Measurements from ENCODE around the gene PDE10A.
"Not testable (repeated sequence)": the region's sequence is repeated elsewhere in the genome, so short reads cannot be mapped to it uniquely, and the experiment has no call there.

Gene PDE10A

DNA sequence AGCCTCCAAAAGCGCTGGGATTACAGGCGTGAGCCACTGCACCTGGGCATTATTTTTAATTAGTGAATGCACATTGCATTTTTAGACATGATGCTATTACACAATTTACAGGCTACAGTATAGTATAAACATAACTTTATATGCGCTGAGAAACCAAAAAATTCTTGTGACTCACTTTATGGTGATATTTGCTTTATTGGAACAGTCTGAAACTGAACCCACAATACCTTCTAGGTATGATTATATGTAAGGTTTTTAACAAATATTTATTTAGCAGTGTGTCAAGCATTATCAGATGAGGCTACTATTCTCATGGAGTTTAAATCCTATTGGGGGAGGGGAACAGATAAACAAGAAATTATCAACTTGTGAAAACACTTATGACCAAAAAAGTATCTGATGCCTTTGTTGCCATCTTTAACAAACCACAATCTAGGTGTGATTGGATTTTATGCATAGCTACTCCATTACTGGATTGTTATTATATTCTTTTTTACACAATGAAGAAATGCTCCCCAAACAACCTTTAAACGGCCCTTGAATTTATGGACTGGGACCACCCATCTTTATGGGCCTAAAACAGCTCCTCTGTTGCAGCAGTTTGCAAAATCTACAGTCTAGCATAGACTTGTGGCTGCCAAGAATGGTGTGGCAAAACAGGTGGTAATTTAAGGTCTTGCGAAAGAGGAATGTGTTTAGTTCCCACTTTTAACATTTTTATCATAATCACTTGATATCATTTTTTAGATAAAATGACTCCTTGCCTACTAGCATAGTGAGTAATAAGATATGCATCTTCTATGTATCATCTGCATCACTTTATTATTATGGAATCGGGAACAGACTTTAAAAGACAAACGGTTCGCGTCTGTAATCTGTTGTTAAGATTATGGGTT lies 194.5 kb downstream of the PDE10A start:
- no peak for DNase-seq (ENCODE audit: low spot score)

DNA sequence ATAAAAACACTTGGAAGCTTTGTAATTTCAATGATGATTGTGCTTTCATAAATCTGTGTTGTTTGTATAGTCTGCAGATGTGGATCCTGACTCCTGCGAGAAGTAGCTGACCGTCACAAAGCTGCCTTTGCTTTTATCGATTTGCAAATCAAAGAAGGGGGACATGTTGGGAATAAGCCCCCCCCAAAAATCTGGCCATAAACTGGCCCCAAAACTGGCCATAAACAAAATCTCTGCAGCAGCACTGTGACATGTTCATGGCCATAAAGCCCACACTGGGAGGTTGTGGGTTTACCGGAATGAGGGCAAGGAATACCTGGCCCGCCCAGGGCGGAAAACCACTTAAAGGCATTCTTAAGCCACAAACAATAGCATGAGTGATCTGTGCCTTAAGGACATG lies 199.5 kb downstream of the PDE10A start:
- DNase-seq (ENCODE audit: low spot score): not testable (repeated sequence)

GRCh38 chr6:165459605-165460301 lies 203.3 kb downstream of the PDE10A start:
- DNase-seq (ENCODE audit: low spot score): not testable (repeated sequence)

- no peak for DNase-seq (ENCODE audit: low spot score)
Measured at GRCh38 chr6:165458134-165458533, 204.9 kb downstream of the PDE10A start.

GRCh38 chr6:165456286-165456685 lies 206.8 kb downstream of the PDE10A start:
- DNase-seq (ENCODE audit: low spot score): no peak

- DNase-seq (ENCODE audit: low spot score): no peak
Measured at GRCh38 chr6:165455488-165455887, 207.6 kb downstream of the PDE10A start.

DNA sequence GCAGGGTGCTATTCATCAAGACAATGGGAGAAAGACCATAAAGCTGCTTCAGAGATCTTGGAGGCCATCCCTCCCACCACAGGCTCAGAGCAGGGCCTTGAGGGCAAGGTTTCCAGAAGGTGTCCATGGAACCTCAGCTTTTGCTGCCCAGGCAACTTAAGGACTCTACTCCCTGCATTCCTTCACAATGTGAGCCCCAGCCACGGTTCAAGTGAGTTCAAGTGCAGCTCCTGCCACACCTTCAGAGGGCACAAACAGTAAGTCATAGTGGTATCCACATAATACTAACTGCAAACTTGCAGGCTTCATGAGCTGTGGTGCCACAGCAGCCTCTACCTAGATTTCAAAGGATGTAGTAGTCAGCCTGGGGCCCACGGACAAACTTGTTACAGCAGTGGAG lies 209.6 kb downstream of the PDE10A start:
- no peak for DNase-seq (ENCODE audit: low spot score)

DNA sequence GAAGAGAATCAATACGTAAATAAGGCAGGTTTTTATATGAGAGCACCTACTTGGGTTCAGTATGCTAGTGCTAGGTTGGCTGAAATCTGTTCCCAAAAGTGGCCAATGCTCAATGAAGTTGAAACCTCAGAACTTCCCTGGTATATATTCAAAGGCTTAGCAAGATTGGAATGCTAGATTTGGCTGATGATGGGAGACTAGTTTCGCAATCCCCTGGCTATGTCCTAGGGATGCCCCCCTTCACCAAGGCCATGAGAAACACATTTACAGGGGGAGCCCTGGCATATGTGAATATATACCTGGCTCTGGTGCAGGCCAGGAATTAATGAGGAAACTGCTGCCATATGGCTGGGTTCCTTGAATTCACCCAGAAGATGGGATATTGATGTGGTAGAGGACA lies 211.2 kb downstream of the PDE10A start:
- DNase-seq (ENCODE audit: low spot score): no peak

GRCh38 chr6:165448210-165448609 lies 214.8 kb downstream of the PDE10A start:
- no peak for DNase-seq (ENCODE audit: low spot score)

DNA sequence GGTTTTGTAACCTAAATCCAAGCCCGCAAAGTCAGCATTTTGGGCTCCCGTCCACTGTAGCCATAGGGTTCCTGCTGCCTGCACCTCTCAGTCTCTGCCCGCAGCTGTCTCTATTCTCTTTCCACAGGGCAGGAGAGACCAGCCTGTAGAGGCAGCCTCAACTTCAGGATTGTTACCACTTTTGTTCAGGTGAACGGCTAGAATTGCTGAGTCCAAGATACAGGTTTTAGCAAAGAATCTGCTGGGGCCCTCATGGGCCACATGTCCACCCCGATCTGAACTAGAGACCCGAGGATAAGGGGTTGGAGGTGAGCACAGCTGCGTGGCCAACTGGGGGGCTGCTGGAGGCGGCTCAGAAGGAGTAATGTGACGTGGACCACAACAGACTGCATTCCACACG lies 215.9 kb downstream of the PDE10A start:
- no peak for DNase-seq (ENCODE audit: low spot score)

DNA sequence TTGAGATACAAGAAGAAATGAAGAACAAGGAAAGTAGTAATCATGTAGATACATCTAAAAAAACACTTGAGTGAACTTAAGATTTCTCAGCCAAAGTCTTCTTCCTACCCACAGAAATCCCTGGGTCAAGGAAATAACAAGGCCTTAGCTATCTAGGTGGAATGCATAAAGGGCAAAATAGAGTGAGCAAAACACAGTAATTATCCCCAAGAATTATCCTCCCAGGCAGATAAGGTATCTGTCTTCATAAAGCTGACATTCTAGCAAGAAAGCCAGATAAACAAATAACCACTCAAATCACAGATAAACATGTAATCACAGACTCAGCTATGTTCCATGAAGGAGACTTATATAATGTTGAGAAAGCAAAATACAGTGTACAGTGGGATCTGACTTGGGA lies 216.7 kb downstream of the PDE10A start:
- no peak for DNase-seq (ENCODE audit: low spot score)

GRCh38 chr6:165443462-165443861 lies 219.6 kb downstream of the PDE10A start:
- DNase-seq (ENCODE audit: low spot score): no peak

GRCh38 chr6:165441181-165441580 lies 221.9 kb downstream of the PDE10A start:
- no peak for DNase-seq (ENCODE audit: low spot score)

DNA sequence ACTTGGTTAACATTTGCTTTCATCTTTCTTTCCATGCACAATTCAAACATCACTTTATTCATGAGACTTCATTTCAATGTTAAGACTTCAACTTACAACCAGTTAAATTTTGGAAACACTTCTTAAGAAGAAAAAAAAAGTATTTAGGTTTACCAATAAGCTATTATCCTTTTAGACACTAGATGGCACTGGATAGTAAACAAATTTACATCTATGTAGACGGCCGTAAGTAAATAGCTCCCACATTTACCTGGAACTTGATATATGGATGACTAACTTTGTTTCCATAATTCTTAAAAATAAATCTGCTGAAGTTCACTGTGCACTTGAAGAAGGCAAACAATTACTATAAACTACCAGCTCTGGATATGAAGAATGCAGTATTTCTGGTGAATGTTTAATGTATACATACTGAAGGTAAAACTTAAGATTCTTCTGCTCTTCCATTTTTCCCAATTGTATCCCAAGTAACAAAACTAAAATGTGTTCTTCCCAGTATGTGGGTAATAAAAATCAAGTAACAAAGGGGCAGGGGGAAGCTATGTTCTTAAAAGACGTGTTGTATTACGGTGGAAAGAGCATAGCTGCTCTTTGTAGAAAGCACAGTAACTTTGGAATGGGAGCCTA lies 223.0 kb downstream of the PDE10A start:
- peak; percentile 19 for DNase-seq (ENCODE audit: low spot score)

DNA sequence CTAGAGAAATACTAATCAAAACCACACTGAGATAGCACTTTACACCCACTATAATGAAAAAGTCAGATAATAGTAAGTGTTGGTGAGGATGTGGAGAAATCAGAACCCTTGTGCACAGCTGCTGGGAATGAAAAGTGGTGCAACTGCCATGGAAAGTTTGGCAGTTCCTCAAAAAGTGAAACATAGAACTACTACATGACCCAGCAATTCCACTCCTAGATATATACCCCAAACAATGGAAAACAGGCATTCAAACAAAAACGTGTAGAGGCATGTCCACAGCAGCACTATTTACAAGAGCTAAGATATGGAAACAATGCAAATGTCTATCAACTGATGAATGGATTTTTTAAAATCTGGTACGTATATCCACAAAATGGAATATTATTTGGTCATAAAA lies 236.1 kb downstream of the PDE10A start:
- no peak for DNase-seq (ENCODE audit: low spot score)

GRCh38 chr6:165422192-165422591 lies 240.8 kb downstream of the PDE10A start:
- no peak for DNase-seq (ENCODE audit: low spot score)

- no peak for DNase-seq (ENCODE audit: low spot score)
Measured at GRCh38 chr6:165417278-165417865, 245.7 kb downstream of the PDE10A start.

- DNase-seq (ENCODE audit: low spot score): no peak
Measured at GRCh38 chr6:165404697-165405096, 258.3 kb downstream of the PDE10A start.

DNA sequence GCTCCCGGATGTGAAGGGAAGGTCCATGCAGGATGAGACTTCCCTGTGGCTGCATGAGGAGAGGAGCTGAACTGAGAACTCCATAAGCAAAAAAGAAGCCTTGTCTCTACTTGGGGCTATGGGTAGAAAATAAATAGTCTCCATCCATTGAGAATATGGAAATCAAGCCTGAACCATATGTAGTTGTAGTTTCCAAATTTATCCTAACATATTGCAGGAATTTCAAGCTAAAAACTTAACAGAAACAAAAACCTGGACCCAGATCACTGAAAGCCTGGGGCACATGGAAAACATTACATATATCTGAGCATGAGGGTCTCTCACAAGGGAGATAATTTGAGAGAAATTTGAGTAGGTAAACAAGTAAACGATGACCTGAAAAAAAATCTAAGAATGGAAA lies 258.7 kb downstream of the PDE10A start:
- DNase-seq (ENCODE audit: low spot score): no peak

GRCh38 chr6:165403006-165403595 lies 259.9 kb downstream of the PDE10A start:
- no peak for DNase-seq (ENCODE audit: low spot score)

DNA sequence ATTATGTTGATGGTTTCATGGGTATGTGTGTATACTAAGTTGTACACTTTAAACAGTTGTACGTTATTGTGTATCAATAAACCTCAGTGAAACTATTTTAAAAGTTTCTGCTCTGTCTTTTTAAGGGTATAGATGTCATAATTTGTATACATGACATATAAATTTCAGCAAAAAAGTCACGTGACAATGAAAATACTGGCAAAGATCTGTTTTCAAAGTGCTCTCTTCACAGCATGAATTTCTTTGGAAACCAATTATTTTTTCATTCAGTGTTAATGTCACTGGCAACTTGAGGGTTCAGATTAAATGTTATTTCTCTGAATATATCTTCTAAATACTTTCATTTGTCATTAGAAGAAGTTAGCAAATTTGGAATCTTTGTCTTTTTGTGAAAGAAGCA lies 261.9 kb downstream of the PDE10A start:
- DNase-seq (ENCODE audit: low spot score): no peak

- no peak for DNase-seq (ENCODE audit: low spot score)
Measured at GRCh38 chr6:165390475-165390874, 272.6 kb downstream of the PDE10A start.

Data from AG08395 (cell line).